ENCODE measurements around the gene QSOX1. TPM values are rescaled to one million over a fixed set of nuclear protein-coding genes. Genes with fewer than 3 reads are reported as not detected.
A peak's percentile ranks its signal among the peaks of the same experiment; 100 is the strongest.

The QSOX1 gene
- total RNA-seq, 1 experiment from 2014 or later: 69.0 TPM

GRCh38 chr1:180230791-180231505 is 76.3 kb downstream of the QSOX1 start:
- POLR2A ChIA-PET (ENCODE audit: low non-redundant PET): no interaction called here
- DNase-seq (ENCODE audit: low spot score): peak; percentile 62
- Histone ChIP-seq H3K9me3 (ENCODE audit: low read depth, low read length, poor library complexity, severe bottlenecking) (no peaks in the 10 kb centered on the region), H3K27ac (ENCODE audit: low read depth, low read length, poor library complexity, severe bottlenecking) (no peak overlapping the region), H3K4me1 (ENCODE audit: insufficient read depth, low read length, poor library complexity, severe bottlenecking) (peaks cover 13% of the 10 kb centered on the region), H3K4me3 (ENCODE audit: low read depth, low read length, poor library complexity, severe bottlenecking) (peak overlapping the region; percentile 50), H3K36me3 (ENCODE audit: insufficient read depth, low read length, poor library complexity, severe bottlenecking) (no peaks in the 10 kb centered on the region), H3K27me3 (replicated peaks; ENCODE audit: insufficient read depth, low read depth, low read length, poor library complexity) (peaks cover 94% of the 10 kb centered on the region)
- TF ChIP-seq EZH2 (IDR thresholded peaks at IDR 0.05; ENCODE audit: borderline replicate concordance, low read depth, low read length, poor library complexity, severe bottlenecking) (no peak), CTCF (conservative IDR thresholded peaks at IDR 0.05; ENCODE audit: low read depth, low read length) (no peak)
- CTCF ChIA-PET: interaction anchor here (0.6 to 1.1 kb wide), 7 partner anchors 8 to 521 kb away, joined by 3 to 9 read pairs (median 4); no protein-coding TSS in a partner anchor
- intact Hi-C loops (cut with micrococcal nuclease; ENCODE audit: unreplicated experiment): no loop called here
- BruUV-seq (replicated peaks): no TSS peak

GRCh38 chr1:180231506-180231921 is 76.8 kb downstream of the QSOX1 start:
- H3K9me3 ChIP-seq (ENCODE audit: low read depth, low read length, poor library complexity, severe bottlenecking): no peaks in the 10 kb centered on the region
- no peaks in the 10 kb centered on the region for H3K36me3 ChIP-seq (ENCODE audit: insufficient read depth, low read length, poor library complexity, severe bottlenecking)
- H3K27me3 ChIP-seq (replicated peaks; ENCODE audit: insufficient read depth, low read depth, low read length, poor library complexity): peaks cover 94% of the 10 kb centered on the region
- BruUV-seq (replicated peaks): no TSS peak
- ChIA-PET POLR2A (ENCODE audit: low non-redundant PET) (no interaction called here), CTCF (interaction anchor here (0.7 to 1.1 kb wide), 6 partner anchors 9 to 522 kb away, joined by 3 to 9 read pairs (median 4); no protein-coding TSS in a partner anchor)
- intact Hi-C loops (cut with micrococcal nuclease; ENCODE audit: unreplicated experiment): no loop called here
- TF ChIP-seq EZH2 (IDR thresholded peaks at IDR 0.05; ENCODE audit: borderline replicate concordance, low read depth, low read length, poor library complexity, severe bottlenecking) (peak; percentile 41), CTCF (conservative IDR thresholded peaks at IDR 0.05; ENCODE audit: low read depth, low read length) (peak; percentile 27; the same call in 1 of the 2 replicates)
- peak overlapping the region; percentile 50 for H3K4me3 ChIP-seq (ENCODE audit: low read depth, low read length, poor library complexity, severe bottlenecking)
- no peak overlapping the region for H3K27ac ChIP-seq (ENCODE audit: low read depth, low read length, poor library complexity, severe bottlenecking)
- peaks cover 13% of the 10 kb centered on the region for H3K4me1 ChIP-seq (ENCODE audit: insufficient read depth, low read length, poor library complexity, severe bottlenecking)
- DNase-seq (ENCODE audit: low spot score): peak; percentile 78

GRCh38 chr1:180231936-180232335 is 77.3 kb downstream of the QSOX1 start:
- no TSS peak for BruUV-seq (replicated peaks)
- DNase-seq (ENCODE audit: low spot score): no peak
- H3K9me3 ChIP-seq (ENCODE audit: low read depth, low read length, poor library complexity, severe bottlenecking): no peaks in the 10 kb centered on the region
- TF ChIP-seq CTCF (conservative IDR thresholded peaks at IDR 0.05; ENCODE audit: low read depth, low read length) (no peak), EZH2 (IDR thresholded peaks at IDR 0.05; ENCODE audit: borderline replicate concordance, low read depth, low read length, poor library complexity, severe bottlenecking) (no peak)
- intact Hi-C loops (cut with micrococcal nuclease; ENCODE audit: unreplicated experiment): no loop called here
- peaks cover 13% of the 10 kb centered on the region for H3K4me1 ChIP-seq (ENCODE audit: insufficient read depth, low read length, poor library complexity, severe bottlenecking)
- POLR2A ChIA-PET (ENCODE audit: low non-redundant PET): no interaction called here
- no peaks in the 10 kb centered on the region for H3K36me3 ChIP-seq (ENCODE audit: insufficient read depth, low read length, poor library complexity, severe bottlenecking)
- CTCF ChIA-PET: interaction anchor here (0.7 to 1.1 kb wide), 4 partner anchors 9 to 522 kb away, joined by 3 to 9 read pairs (median 4); no protein-coding TSS in a partner anchor
- peak overlapping the region; percentile 50 for H3K4me3 ChIP-seq (ENCODE audit: low read depth, low read length, poor library complexity, severe bottlenecking)
- no peak overlapping the region for H3K27ac ChIP-seq (ENCODE audit: low read depth, low read length, poor library complexity, severe bottlenecking)
- peaks cover 94% of the 10 kb centered on the region for H3K27me3 ChIP-seq (replicated peaks; ENCODE audit: insufficient read depth, low read depth, low read length, poor library complexity)
